GM19395 (cell line): ENCODE results near the gene IKZF4.
A peak's percentile ranks its signal among the peaks of the same experiment; 100 is the strongest.
"Not testable (repeated sequence)": the region's sequence is repeated elsewhere in the genome, so short reads cannot be mapped to it uniquely, and the experiment has no call there.

ENCODE experiments used
- ATAC-seq: cut with Tn5 transposase; IDR thresholded peaks from one replicate; pipeline ENCODE4 v1.9.1; 2021; ENCODE audit warnings: mild to moderate bottlenecking, moderate library complexity; ENCODE audit not compliant: unreplicated experiment

IKZF4 gene

DNA sequence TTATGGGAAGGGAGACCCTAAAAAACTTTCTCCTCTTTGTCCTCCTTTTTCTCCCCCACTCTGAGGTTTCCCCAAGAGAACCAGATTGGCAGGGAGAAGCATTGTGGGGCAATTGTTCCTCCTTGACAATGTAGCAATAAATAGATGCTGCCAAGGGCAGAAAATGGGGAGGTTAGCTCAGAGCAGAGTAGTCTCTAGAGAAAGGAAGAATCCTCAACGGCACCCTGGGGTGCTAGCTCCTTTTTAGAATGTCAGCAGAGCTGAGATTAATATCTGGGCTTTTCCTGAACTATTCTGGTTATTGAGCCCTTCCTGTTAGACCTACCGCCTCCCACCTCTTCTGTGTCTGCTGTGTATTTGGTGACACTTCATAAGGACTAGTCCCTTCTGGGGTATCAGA lies 16.3 kb downstream of the IKZF4 start:
- no peak for ATAC-seq

DNA sequence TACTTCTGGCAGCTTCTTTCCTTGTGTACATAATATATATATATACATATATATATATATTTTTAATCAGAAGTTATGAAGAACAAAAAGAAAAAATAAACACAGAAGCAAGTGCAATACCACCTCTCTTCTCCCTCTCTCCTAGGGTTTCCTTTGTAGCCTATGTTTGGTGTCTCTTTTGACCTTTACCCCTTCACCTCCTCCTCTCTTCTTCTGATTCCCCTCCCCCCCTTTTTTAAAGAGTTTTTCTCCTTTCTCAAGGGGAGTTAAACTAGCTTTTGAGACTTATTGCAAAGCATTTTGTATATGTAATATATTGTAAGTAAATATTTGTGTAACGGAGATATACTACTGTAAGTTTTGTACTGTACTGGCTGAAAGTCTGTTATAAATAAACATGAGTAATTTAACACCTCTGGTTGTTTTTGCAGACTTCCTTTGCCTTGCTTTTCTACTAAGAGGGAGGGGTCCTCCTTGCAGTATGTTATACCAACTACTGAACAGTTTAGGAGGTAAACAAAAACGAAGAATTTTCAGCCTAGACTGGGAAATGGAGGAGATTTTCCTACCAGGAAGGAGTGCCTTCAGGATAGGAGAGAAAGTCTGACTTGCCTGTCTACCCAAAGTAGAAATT lies 17.3 kb downstream of the IKZF4 start:
- no peak for ATAC-seq

DNA sequence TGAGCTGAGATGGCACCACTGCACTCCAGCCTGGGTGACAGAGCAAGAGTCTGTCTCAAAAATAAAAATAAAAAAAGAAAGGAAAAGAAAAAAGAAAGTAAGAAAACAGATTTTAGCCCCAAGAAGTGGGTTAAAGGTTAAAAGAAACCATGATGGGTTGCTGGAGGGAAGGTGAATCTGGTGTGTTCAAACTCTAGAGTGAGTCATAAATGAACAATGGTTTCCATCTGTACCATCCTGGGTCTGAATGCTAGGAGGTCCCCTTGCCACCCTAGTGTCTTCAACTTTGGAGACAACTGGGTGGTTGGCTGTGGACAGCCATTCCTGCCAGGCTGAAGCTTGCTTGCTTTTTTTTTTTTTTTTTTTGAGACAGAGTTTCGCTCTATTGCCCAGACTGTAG lies 19.3 kb downstream of the IKZF4 start:
- ATAC-seq, result no peak

DNA sequence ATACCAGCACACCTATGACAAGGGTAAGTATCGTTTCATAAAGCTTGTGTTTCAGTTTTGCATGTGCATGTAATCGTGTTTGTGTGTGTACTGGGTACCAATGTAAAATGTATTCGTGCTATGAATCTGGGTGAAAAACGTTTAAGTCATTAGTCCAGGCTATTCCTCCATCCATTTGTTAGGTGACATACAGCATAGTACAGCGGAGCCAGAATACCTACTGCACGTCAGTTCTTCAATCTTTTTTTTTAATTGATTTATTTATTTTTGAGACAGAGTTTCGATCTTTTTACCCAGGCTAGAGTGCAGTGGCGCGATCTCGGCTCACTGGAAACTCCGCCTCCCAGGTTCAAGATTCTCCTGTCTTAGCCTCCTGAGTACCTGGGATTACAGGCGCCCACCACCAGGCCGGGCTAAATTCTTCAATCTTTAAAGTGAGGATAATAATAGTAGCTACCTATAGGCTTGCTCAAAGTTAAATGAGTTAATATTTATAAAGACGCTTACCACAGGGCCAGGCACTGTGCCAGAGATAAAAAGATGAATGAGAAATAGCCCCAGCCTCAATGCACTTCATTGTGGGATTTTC lies 20.2 kb downstream of the IKZF4 start:
- no peak for ATAC-seq

DNA sequence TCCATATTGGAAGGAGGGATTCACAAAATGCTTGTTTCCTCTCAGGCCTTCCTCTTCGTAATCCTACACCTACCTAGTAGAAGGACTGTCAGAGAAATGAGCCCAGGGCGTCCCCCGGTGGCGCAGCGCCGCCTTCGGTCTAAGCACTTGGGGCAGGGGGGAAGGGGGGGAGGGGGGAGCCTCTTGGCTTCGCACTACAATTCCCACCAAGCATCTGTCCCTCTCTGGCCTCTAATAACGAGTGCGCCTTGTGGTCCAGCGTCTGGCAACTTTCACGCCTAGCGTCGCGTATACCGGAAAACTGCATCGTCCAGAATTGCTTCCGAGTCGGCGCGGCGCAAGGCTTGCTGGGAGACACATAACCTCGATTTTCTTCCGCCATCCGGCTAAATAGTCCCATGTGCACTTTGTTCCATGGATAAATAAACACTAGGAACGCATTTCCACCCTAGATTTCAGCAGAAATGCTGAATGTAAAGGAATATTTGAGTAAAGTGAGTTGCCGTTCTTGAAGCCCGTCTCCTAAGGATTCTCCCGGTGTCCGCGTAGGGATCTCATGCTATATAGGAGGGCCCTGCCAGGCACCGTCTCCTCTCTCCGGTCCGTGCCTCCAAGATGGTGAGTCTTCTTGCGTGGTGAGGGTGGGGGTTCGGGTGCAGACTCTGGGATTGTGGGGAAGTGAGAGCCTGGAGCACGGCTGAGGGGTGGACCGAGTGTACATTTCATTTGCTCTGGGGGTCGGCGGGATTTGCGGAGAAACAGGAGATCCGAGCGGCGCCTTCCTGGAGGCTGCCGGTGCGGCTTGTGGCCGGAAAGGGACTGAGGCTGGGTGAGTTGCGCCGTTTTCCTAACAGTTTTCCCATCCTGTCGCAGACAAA lies 20.9 kb downstream of the IKZF4 start, which contains the start of gene RPS26:
TSS of gene RPS26 (plus strand) at position 367 of the 878 bp plus-strand sequence. CDS start at position 616, 249 bp downstream.
- ATAC-seq, result peak; percentile 94

DNA sequence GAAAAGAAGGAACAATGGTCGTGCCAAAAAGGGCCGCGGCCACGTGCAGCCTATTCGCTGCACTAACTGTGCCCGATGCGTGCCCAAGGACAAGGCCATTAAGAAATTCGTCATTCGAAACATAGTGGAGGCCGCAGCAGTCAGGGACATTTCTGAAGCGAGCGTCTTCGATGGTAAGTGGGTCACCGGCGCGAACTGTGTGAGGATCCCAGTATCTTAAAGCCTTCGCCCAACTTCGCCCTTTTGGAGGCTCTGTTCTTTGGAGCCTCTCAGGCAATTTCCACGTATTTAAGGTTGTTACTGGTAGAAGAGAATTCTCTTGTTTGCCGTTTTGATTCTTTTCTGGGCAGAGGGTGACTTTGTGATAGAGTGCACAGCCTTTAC lies 21.6 kb downstream of the IKZF4 start:
- ATAC-seq, result not testable (repeated sequence)

DNA sequence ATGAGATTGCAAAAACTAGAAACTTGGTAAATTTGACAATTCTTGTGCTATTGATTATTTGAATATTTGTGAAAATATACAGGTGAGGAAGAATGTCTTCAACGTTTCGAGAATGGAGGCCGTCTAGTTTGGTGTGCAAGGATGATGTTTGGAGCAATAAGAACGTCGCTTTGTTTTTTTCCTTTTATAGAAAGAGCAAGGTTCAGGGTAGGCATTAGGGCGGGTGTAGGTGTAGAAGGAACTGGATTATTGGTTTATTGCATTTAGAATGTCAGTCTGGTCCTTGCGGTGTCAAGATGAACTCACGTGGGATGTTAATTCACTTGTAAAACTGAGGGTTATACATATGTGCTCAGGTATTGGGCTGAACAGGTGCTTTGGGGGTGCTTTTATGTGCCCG lies 22.0 kb downstream of the IKZF4 start:
- ATAC-seq, result no peak

DNA sequence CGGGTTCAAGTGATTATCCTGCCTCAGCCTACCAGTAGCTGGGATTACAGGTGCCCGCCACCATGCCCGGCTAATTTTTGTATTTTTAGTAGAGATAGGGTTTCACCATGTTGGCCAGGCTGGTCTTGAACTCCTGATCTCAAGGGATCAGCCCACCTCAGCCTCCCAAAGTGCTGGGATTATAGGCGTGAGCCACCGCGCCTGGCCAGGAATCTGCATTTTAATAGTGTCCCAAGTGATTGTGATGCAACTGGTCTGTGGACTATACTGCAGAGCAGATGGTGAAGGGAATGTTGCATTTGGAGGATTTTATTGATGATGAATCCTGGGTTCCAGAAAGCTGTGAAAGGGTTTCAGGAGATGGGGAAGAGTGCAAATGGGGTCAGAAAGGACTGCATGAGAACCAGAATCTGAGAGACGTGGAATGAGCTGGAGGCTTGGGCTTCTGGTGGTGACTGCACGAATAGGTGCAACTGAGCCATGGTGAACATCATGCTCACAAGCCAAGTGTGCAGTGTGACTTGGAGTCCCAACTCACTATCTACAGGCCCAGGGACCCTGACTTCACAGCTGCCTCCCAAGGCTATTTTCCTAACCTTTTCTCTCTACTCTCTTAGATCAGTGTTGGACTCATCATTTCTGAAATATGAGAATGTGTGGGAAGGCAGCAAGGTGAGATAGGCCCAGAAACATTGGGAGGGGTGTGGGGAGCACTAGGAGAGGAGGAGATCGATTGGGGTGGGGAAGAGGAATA lies 25.4 kb downstream of the IKZF4 start:
- ATAC-seq, result no peak

DNA sequence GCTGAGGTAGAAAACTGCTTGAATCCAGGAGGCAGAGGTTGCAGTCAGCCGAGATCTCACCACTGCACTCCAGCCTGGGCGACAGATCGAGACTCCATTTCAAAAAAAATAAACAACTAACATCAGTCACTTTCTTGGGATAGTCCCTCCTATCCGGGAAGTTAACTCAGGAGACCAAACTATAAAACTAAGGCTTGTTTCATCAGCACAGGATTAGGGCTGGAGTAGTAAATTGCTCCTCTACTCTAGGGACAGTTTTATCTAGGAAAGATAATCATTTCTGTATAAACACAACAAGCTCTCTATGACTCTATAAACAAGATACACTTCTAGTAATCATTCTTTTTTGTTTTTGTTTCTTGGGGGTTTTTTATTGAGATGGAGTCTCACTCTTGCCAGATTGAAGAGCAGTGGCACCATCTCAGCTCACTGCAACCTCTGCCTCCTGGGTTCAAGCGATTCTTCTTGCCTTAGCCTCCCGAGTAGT lies 32.6 kb downstream of the IKZF4 start:
- ATAC-seq, result no peak

DNA sequence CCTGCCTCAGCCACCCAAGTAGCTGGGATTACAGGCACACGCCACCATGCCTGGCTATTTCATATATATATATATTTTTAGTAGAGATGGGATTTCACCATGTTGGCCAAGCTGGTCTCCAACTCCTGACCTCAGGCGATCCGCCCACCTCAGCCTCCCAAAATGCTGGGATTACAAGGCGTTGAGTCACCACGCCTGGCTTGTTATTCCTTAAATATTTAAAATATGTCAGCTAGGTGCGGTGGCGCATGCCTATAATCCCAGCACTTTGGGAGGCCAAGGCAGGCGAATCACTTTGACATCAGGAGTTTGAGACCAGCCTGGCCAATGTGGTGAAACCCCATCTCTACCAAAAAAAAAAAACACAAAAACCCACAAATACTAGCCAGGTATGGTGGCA lies 39.1 kb downstream of the IKZF4 start:
- not testable (repeated sequence) for ATAC-seq

DNA sequence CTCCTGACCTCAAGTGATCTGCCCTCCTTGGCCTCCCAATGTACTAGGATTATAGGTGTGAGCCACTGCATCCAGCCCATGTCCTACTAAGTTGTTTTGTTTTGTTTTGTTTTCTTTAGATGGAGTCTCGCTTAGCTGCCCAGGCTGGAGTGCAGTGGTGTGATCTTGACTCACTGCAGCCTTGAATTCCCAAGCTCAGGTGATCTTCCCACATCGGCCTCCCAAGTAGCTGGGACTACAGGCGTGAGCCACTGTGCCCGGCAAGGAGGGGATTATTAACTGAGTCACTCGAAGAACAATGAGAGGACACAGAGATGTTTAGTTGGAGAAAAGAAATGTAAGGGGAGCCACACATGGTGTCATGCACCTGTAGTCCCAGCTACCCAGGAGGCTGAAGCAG lies 41.1 kb downstream of the IKZF4 start:
- no peak for ATAC-seq

DNA sequence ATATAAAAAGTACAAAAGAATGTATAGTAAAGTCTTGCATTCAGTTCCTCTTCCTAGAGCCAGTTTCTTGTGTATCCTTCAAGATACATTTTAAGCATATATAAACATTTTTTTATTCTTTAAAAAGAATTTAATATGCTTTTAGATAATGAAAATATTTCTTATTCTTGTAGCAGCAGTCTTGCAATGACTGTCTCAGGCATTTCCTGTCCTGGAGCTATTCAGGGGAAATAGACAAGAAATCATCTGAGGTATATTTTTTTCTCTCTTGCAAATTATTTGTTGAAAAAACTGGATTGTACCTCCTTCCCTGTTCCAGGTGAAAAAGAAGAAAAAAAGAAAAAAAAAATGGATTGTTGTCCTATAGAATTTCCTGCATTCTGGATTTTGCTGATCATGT lies 42.2 kb downstream of the IKZF4 start:
- ATAC-seq, result no peak

DNA sequence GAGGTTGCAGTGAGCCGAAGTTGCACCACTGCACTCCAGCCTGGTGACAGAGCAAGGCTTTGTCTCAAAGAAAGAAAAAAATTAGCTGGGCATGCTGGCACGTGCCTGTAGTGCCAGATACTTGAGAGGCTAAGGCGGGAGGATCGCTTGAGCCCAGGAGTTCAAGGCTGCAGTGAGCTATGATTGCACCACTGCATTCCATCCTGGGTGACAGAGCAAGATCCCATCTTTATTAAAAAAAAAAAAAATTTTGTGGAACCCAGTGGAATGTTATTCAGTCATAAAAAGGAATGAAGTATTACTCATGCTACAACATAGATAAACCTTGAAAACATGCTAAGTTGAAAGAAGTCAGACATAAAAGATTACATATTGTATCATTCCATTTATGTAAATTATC lies 50.8 kb downstream of the IKZF4 start:
- no peak for ATAC-seq

DNA sequence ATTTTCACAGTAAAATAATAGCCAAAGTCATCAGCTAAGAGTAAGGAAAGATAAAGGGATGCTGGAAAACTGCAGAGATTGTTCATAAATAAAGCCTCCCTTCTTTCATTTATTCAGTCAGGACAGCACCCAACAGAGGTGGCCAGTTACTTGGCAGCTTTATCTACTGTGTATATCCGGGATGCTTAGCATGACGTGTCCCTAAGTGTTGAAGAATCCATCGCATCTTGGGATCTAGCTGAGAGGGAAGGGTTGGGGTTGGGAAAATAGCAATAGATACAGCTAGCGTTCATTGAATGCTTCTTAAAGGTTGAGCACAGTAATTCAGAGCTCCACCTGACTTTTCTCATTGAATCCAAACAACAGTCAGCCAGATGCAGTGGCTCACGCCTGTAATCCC lies 53.6 kb downstream of the IKZF4 start:
- ATAC-seq, result no peak

DNA sequence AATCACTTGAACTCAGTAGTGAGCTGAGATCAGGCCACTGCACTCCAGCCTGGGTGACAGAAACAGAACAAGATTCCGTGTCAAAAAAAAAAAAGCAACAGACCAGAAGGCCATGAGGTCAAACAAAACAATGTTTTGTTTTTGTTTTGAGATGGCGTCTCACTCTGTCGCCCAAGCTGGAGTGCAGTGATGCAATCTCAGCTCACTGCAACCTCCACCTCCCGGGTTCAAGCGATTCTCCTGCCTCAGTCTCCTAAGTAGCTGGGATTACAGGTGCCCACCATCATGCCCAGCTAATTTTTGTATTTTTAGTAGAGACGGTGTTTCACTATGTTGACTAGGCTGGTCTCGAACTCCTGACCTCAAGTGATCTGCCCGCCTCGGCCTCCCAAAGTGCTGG lies 57.1 kb downstream of the IKZF4 start:
- ATAC-seq, result not testable (repeated sequence)

DNA sequence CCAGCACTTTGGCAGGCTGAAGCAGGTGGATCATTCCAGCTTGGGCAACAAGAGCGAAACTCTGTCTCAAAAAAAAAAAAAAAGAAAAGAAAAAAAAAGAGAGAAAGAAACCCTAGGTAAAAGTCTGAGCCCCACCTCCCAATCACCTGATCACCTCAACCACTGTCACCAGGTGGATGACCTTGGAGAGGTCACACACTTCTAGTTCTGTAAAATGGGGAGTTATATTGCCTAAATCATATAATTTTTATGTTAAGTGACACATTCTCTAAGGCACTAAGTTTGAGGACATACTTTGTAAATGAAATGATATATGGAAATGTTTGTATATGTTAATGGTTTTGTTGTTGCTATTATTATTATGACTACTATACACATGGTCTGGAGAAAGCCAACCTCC lies 57.6 kb downstream of the IKZF4 start:
- no peak for ATAC-seq

DNA sequence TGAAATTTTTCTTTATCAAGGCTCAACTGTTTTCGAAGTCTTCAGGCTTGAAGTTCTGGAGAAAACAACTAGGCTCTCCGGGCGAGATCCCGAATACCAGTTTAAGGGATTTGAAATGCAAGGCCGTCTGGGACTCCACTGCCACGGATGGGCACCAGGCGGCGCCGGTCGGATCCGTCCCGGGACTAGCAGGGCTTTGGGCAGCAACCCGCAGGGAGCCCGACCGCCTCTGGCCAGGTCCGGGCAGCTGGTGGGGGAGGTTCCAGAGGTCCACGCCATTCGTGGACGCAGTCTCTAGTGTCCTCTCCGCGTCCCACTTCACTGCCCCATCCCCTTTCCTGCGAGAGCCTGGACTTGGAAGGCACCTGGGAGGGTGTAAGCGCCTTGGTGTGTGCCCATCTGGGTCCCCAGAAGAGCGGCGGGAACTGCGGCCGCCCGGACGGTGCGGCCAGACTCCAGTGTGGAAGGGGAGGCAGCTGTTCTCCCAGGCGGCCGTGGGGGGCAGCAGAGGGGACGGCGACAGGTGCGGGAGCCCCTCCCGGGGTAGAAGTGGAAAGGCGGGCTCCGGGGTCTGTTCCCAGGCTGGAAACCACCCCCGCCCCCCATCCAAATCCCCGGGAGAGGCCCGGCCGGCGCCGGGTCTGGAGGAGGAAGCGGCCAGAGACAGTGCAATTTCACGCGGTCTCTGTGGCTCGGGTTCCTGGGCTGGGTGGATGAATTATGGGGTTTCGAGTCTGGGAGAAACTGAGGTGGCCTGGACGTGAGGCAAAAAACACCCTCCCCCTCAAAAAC lies 58.3 kb downstream of the IKZF4 start:
- peak; percentile 74 for ATAC-seq

DNA sequence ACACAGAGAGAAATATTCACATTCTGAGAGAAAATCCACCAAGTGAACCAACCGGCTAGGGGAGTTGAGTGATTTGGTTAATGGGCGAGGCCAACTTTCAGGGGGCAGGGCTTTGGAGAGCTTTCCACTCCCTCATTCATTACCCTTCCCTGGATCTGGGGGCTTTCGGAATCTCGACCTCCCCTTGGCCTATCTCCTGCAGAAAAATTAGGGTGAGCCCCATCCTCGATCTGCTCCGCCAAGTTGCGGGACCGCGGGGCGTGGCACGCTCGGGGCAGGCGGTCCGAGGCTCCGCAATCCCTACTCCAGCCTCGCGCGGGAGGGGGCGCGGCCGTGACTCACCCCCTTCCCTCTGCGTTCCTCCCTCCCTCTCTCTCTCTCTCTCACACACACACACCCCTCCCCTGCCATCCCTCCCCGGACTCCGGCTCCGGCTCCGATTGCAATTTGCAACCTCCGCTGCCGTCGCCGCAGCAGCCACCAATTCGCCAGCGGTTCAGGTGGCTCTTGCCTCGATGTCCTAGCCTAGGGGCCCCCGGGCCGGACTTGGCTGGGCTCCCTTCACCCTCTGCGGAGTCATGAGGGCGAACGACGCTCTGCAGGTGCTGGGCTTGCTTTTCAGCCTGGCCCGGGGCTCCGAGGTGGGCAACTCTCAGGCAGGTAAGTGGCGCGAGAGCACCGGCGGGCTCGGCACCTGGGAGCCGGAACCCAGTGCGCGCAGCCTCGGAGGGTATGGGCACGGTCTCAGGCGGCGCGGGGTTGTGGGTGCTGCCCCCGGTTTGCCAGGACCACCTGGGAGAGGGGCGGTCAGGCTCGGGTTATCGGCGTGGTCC lies 59.1 kb downstream of the IKZF4 start, which contains the start of gene ERBB3:
TSS of gene ERBB3 (plus strand) at position 443 of the 833 bp plus-strand sequence. CDS start at position 579, 136 bp downstream.
- ATAC-seq, result peak; percentile 34

DNA sequence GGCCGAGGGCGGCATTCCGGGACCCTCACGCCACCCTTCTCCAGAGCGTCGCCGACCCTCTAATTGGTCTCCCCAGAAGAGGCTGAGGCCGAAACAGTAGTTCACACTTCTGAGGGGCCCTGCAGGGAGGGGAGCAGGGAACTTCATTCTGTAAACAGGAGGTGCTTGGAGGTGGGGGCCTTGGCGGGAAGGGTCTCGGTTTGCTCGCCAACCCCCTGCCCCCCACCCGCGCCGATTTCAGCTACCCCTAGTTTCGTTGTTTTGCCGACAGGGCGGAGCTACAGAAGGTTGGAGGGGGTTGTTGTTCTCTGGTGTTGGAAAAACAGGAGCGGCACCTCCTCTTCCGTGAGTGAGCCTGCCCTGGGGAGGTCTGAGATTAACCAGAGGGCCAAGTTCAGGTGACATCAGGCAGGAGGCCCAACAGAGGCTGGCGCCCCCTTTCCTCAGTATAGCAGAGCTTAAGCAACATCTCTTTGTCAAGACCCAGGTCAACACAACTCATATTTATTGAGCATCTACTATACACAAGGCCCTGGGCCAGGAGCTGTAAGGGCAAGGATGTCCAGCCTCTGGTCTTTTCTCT lies 59.8 kb downstream of the IKZF4 start:
- ATAC-seq, result no peak
